B cell (primary cell): ENCODE measurements around the gene CPED1. TPM values are rescaled to one million over a fixed set of nuclear protein-coding genes. Genes with fewer than 3 reads are reported as not detected.

Source experiments
- ATAC-seq: fragments of 200-7000 bp; cut with Tn5 transposase; one replicate; pipeline ENCODE4 v1.10.0; 2021; ENCODE audit warnings: low read depth, mild to moderate bottlenecking, moderate number of reproducible peaks, moderate library complexity
- CTCF ChIA-PET: fragments of 350-600 bp; sonication (Branson Sonifier 250); formaldehyde crosslinking; loops from one replicate; lab custom pipeline; 2021; ENCODE audit warnings: antibody characterized with exemption, inconsistent platforms; lab: Charles Lee
- POLR2A ChIA-PET: fragments of 350-600 bp; sonication (Branson Sonifier 250); formaldehyde crosslinking; loops from one replicate; lab custom pipeline; 2021; ENCODE audit warnings: antibody characterized with exemption; lab: Charles Lee
- DNase-seq: peaks from one replicate; pipeline ENCODE4 v3.0.0; 2013
- H2AFZ ChIP-seq: 2 replicates; pipeline ENCODE4 v1.6.1; 2012; ENCODE audit warnings: mild to moderate bottlenecking, low read depth, low read length; ENCODE audit not compliant: insufficient read depth, poor library complexity, severe bottlenecking
- H3K27ac ChIP-seq, 2 donors: 1 replicate in 1 of 2; 2 replicates in 1 of 2; pipeline ENCODE4 v1.5.1; 2012 to 2013; ENCODE audit warnings: low read length in 2 of 2, mild to moderate bottlenecking in 2 of 2, moderate library complexity in 1 of 2
- H3K27me3 ChIP-seq, 4 experiments: fragments of 200-600 bp in 1 of 4; sonication (generic) in 1 of 4; replicated peaks in 1 of 4; 1 replicate in 2 of 4; 2 replicates in 2 of 4; pipeline versions ENCODE4 v1.6.1 to v1.7.0; 2013 to 2016; ENCODE audit warnings: low read length in 3 of 4, mild to moderate bottlenecking in 2 of 4, mixed read lengths in 1 of 4, moderate library complexity in 1 of 4; ENCODE audit not compliant: insufficient read depth in 4 of 4, control insufficient read depth in 3 of 4; ENCODE audit errors: control extremely low read depth in 1 of 4
- H3K36me3 ChIP-seq, 2 experiments: replicated peaks in 1 of 2; 1 replicate in 1 of 2; 2 replicates in 1 of 2; pipeline versions ENCODE4 v1.6.1 to v1.7.1; 2013; ENCODE audit warnings: low read length in 1 of 2; ENCODE audit not compliant: insufficient read depth in 2 of 2, control insufficient read depth in 1 of 2; ENCODE audit errors: control extremely low read depth in 1 of 2, extremely low read depth in 1 of 2
- H3K4me1 ChIP-seq, 2 donors: fragments of 200-600 bp in 1 of 2; sonication (generic) in 1 of 2; 1 replicate in 1 of 2; 2 replicates in 1 of 2; pipeline versions ENCODE4 v1.5.1 to v1.6.1; 2013 to 2017; ENCODE audit warnings: low read length in 2 of 2; ENCODE audit not compliant: control insufficient read depth in 2 of 2, insufficient read depth in 2 of 2
- H3K4me2 ChIP-seq: replicated peaks from 2 replicates; pipeline ENCODE3; 2012; ENCODE audit warnings: mild to moderate bottlenecking, low read depth, low read length; ENCODE audit not compliant: poor library complexity, severe bottlenecking
- H3K4me3 ChIP-seq, 5 experiments: fragments of 200-600 bp in 1 of 5; sonication (generic) in 1 of 5; 1 replicate in 3 of 5; 2 replicates in 2 of 5; pipeline versions ENCODE4 v1.5.1 to v1.7.0; 2011 to 2016; ENCODE audit warnings: low read length in 4 of 5, mild to moderate bottlenecking in 4 of 5, low read depth in 2 of 5, control low read depth in 1 of 5, moderate library complexity in 1 of 5; ENCODE audit not compliant: insufficient read depth in 1 of 5; ENCODE audit errors: control extremely low read depth in 1 of 5, extremely low read depth in 1 of 5
- H3K79me2 ChIP-seq: fragments of 200-600 bp; sonication (generic); one replicate; pipeline ENCODE4 v1.6.0; 2016; ENCODE audit warnings: low read length; ENCODE audit not compliant: control insufficient read depth, insufficient read depth
- H3K9ac ChIP-seq: fragments of 200-600 bp; sonication (generic); 2 replicates; pipeline ENCODE4 v1.6.1; 2017; ENCODE audit warnings: mild to moderate bottlenecking, low read length, moderate library complexity
- H3K9me3 ChIP-seq, 3 donors: one replicate each; pipeline versions ENCODE4 v1.6.1 to v1.7.1; 2013; ENCODE audit warnings: low read length in 2 of 3; ENCODE audit not compliant: control insufficient read depth in 2 of 3, insufficient read depth in 1 of 3; ENCODE audit errors: control extremely low read depth in 1 of 3
- H4K20me1 ChIP-seq: 2 replicates; pipeline ENCODE4 v1.6.0; 2012; ENCODE audit warnings: mild to moderate bottlenecking, low read length; ENCODE audit not compliant: insufficient read depth, control insufficient read depth, poor library complexity, severe bottlenecking
- H3K27ac Mint-ChIP-seq: one replicate; pipeline ENCODE4 v1.8.0; 2021; ENCODE audit warnings: mixed read lengths
- H3K27me3 Mint-ChIP-seq: one replicate; pipeline ENCODE4 v1.8.0; 2021; ENCODE audit warnings: mixed read lengths
- H3K4me1 Mint-ChIP-seq: one replicate; pipeline ENCODE4 v1.8.0; 2021; ENCODE audit warnings: mixed read lengths
- H3K4me3 Mint-ChIP-seq: one replicate; pipeline ENCODE4 v1.8.0; 2021; ENCODE audit warnings: mixed read lengths
- H3K9me3 Mint-ChIP-seq: one replicate; pipeline ENCODE4 v1.8.0; 2022; ENCODE audit warnings: mixed read lengths; ENCODE audit not compliant: insufficient read depth
- EZH2 ChIP-seq: IDR thresholded peaks from 2 replicates; pipeline ENCODE4 v1.6.1; 2012; ENCODE audit warnings: borderline replicate concordance, low read depth, mild to moderate bottlenecking, moderate library complexity, low read length; ENCODE audit not compliant: insufficient read depth, poor library complexity, severe bottlenecking
- WGBS: methylation state at CpG from one replicate; pipeline ENCODE4 v1.1.5; 2013; ENCODE audit warnings: missing lambda C conversion rate; ENCODE audit not compliant: insufficient coverage; 5-methylcytosine and 5-hydroxymethylcytosine counted together
- intact Hi-C: fragments of 100-400 bp; cut with micrococcal nuclease; formaldehyde crosslinking; loops from one replicate; pipeline ENCODE4 v1.10.0; 2022
- polyA plus RNA-seq: library from polyadenylated mRNA; depleted of rRNA; stranded (reverse); fragments of >200 nt; gene quantifications from 2 replicates; pipeline ENCODE4 v1.2.3, GENCODE V29; 2012
- total RNA-seq, 2 donors: library from RNA; stranded (reverse); fragments of 120-200 nt in 1 of 2; gene quantifications; 1 replicate in 1 of 2; 2 replicates in 1 of 2; pipeline versions ENCODE4 v1.2.3 to v1.2.4, GENCODE V29; 2013 to 2022
- TF ChIP-seq, protein P1 (sequence below): fragments of 200-600 bp; IDR thresholded peaks from one replicate; pipeline ENCODE4 v1.8.0; 2022; ENCODE audit warnings: antibody characterized with exemption, mild to moderate bottlenecking

Gene CPED1
- total and polyA plus RNA-seq, 2 donors (not counting 1 experiment from before 2014, with no cell fraction given) = 0.44 to 3.8 TPM

DNA sequence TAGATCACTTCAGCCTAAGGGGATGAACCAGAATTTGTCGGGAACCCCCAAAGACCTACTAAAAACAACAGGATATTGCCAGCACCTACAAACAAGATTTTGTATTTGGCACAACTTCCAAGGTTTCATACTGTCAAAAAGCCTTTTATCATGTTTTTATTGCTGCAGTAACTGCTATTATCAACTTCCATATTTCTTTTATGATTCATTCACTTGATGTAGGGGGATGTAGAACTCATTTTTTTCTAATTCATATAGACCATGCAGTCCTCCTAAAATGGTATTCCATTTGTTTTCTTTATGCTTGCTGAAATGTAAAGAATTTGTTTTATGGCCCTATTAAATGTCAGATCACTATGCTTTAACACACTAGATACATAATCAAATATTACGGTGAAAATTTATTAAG lies 310.3 kb downstream of the CPED1 start:
- Histone ChIP-seq H3K4me3 (no peak overlapping the region), H2AFZ (no peak overlapping the region), H3K9ac (no peak overlapping the region), H3K9me3 (peaks cover 0 to 4% (median 3%) of the 10 kb centered on the region in 3 donors), H3K4me1 (peaks cover 24 to 26% of the 10 kb centered on the region in 2 donors), H3K36me3 (no peaks in the 10 kb centered on the region), H3K79me2 (no peaks in the 10 kb centered on the region), H3K27me3 (no peaks in the 10 kb centered on the region), H4K20me1 (no peaks in the 10 kb centered on the region), H3K4me2 (no peak overlapping the region), H3K27ac (no peak overlapping the region)
- Mint-ChIP-seq H3K27ac (no peak overlapping the region), H3K4me1 (peaks cover 28% of the 10 kb centered on the region), H3K4me3 (no peak overlapping the region), H3K9me3 (no peaks in the 10 kb centered on the region), H3K27me3 (no peaks in the 10 kb centered on the region)
- WGBS = 80% methylated on average over 1 of the region's 2 CpGs
- TF ChIP-seq, protein P1, sequence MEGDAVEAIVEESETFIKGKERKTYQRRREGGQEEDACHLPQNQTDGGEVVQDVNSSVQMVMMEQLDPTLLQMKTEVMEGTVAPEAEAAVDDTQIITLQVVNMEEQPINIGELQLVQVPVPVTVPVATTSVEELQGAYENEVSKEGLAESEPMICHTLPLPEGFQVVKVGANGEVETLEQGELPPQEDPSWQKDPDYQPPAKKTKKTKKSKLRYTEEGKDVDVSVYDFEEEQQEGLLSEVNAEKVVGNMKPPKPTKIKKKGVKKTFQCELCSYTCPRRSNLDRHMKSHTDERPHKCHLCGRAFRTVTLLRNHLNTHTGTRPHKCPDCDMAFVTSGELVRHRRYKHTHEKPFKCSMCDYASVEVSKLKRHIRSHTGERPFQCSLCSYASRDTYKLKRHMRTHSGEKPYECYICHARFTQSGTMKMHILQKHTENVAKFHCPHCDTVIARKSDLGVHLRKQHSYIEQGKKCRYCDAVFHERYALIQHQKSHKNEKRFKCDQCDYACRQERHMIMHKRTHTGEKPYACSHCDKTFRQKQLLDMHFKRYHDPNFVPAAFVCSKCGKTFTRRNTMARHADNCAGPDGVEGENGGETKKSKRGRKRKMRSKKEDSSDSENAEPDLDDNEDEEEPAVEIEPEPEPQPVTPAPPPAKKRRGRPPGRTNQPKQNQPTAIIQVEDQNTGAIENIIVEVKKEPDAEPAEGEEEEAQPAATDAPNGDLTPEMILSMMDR = no peak
- no peak for TF ChIP-seq EZH2
- POLR2A ChIA-PET = no interaction called here
- ATAC-seq (no peak), DNase-seq (no peak)
- intact Hi-C loops = no loop called here
- CTCF ChIA-PET = no interaction called here

GRCh38 chr7:121300685-121301420 lies 312.3 kb downstream of the CPED1 start:
- H2AFZ ChIP-seq = no peak overlapping the region
- peaks cover 0 to 4% (median 1%) of the 10 kb centered on the region in 3 donors for H3K9me3 ChIP-seq
- H3K4me1 ChIP-seq = peaks cover 24 to 26% of the 10 kb centered on the region in 2 donors
- ATAC-seq (no peak), DNase-seq (no peak)
- no peak for TF ChIP-seq EZH2
- TF ChIP-seq, protein P1 = no peak
- Mint-ChIP-seq H3K27me3 (no peaks in the 10 kb centered on the region), H3K4me1 (peaks cover 40% of the 10 kb centered on the region), H3K27ac (peak overlapping the region; percentile 62), H3K4me3 (no peak overlapping the region), H3K9me3 (no peaks in the 10 kb centered on the region)
- WGBS = no CpG with 5 or more reads among the region's 2 CpGs
- no peak overlapping the region for H3K4me2 ChIP-seq
- ChIA-PET POLR2A (interaction anchor here (0.6 kb wide), 1 partner anchor 230 kb away, joined by 3 read pairs; no protein-coding TSS in a partner anchor), CTCF (interaction anchor here (1.9 kb wide), 1 partner anchor 10 kb away, joined by 4 read pairs; no protein-coding TSS in a partner anchor)
- H3K4me3 ChIP-seq = no peak overlapping the region
- no peaks in the 10 kb centered on the region for H3K27me3 ChIP-seq
- peak overlapping the region in 1 of 2 donors; percentile 27 for H3K27ac ChIP-seq
- H3K36me3 ChIP-seq = no peaks in the 10 kb centered on the region
- intact Hi-C loops = no loop called here
- H3K9ac ChIP-seq = no peak overlapping the region
- no peaks in the 10 kb centered on the region for H3K79me2 ChIP-seq
- no peaks in the 10 kb centered on the region for H4K20me1 ChIP-seq
